22Rv1 (cell line): Measurements from ENCODE around the gene HELZ.

Source experiments
- CTCF ChIP-seq: fragments of 450-650 bp; IDR thresholded peaks from 2 replicates; pipeline ENCODE4 v1.5.1; 2017; ENCODE audit warnings: mild to moderate bottlenecking
- ZFX ChIP-seq: fragments of 450-650 bp; IDR thresholded peaks from 2 replicates; pipeline ENCODE4 v1.6.1; 2017; ENCODE audit warnings: antibody characterized with exemption, borderline replicate concordance

GRCh38 chr17:67069603-67070136, 175.3 kb downstream of the HELZ start:
- TF ChIP-seq CTCF (no peak), ZFX (no peak)
